Coronary artery (tissue), 2 donors: Measurements from ENCODE around the gene GAST.
A peak's percentile ranks its signal among the peaks of the same experiment; 100 is the strongest.
"Not testable (repeated sequence)": the region's sequence is repeated elsewhere in the genome, so short reads cannot be mapped to it uniquely, and the experiment has no call there.

Experiments
- DNase-seq: peaks from one replicate; pipeline ENCODE4 v3.0.0-alpha.2; 2017; ENCODE audit warnings: low spot score
- H3K27ac ChIP-seq, 2 donors: fragments of 200-600 bp; sonication (generic); one replicate each; pipeline ENCODE4 v1.5.1; 2016 to 2019
- H3K4me3 ChIP-seq: fragments of 200-600 bp; sonication (generic); 2 replicates; pipeline ENCODE4 v1.5.1; 2016; ENCODE audit warnings: mild to moderate bottlenecking, moderate library complexity
- TF ChIP-seq, protein P1 (sequence below): fragments of 200-600 bp; sonication (generic); IDR thresholded peaks from one replicate; pipeline ENCODE4 v1.5.1; 2019; ENCODE audit warnings: antibody characterized with exemption

GAST gene

DNA sequence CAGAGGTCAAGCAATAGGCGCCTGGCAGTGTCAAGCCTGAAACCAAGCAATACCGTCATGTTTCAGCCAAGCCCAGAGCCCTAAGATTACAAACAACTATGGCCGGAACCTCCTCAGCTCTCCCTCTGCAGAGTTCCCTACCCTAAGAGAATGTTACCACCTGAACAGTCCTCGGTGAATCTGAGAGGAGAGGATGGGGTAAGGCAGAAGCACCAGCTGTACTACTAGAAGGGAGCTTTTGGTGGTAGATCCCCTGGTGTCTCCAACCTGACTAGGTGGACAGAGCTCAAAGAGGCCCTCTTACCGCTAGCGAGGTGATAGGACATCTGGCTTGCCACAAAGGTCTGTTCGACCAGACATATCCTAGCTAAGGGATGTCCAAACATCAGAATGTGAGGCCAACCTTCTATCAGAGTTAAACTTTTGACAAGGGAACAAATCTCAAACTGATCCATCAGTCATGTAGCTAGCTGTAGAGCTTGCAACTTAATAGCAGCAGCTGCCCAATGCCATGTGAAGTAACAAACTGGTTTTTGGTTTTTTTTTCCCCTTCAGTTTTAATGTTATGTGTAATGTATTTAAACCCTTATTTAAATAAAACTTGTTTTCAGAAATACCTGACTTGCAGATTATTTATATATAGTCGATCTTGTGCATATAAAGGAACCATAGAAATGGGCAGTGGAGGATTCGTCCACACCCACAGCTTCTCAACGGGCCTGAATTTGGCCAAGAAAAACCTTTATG, 20.9 kb upstream of the GAST start:
- peak overlapping the region in 1 of 2 donors; percentile 98 for H3K27ac ChIP-seq
- peak overlapping the region; percentile 92 for H3K4me3 ChIP-seq
- TF ChIP-seq, protein P1, sequence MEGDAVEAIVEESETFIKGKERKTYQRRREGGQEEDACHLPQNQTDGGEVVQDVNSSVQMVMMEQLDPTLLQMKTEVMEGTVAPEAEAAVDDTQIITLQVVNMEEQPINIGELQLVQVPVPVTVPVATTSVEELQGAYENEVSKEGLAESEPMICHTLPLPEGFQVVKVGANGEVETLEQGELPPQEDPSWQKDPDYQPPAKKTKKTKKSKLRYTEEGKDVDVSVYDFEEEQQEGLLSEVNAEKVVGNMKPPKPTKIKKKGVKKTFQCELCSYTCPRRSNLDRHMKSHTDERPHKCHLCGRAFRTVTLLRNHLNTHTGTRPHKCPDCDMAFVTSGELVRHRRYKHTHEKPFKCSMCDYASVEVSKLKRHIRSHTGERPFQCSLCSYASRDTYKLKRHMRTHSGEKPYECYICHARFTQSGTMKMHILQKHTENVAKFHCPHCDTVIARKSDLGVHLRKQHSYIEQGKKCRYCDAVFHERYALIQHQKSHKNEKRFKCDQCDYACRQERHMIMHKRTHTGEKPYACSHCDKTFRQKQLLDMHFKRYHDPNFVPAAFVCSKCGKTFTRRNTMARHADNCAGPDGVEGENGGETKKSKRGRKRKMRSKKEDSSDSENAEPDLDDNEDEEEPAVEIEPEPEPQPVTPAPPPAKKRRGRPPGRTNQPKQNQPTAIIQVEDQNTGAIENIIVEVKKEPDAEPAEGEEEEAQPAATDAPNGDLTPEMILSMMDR, result no peak
- DNase-seq, result no peak

DNA sequence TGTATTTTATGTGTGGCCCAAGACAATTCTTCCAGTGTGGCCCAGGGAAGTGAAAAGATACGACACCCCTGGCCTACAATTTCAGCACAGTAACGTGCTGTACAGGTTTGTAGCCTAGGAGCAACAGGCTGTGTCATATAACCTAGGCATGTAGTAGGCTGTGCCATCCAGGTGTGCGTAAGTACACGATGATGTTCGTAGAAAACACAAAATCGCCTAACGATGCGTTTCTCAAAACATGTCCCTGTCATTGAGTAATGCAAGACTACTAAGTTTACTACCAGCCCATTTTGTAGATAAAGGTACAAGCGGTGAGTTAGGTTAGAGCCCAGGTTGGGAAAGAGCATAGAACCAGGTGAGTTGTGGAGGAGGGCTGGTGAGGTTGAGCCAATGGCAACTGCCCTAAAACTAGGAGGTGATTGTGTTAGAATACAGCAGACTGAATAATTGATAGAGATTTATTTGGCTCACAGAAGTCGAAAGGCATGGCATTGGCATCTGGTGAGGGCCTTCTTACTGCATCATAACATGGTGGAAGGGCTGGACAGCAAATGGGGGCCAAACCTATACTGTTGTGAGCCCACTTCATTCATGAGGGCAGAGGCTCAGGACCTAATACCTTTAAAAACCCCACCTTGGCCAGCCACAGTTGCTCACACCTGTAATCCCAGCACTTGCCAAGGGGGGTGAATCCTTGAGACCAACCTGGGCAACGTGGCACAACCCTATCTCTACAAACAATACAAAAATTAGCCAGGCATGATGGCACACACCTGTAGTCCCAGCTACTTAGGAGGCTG, 19.2 kb upstream of the GAST start:
- H3K27ac ChIP-seq, result no peak overlapping the region
- no peak overlapping the region for H3K4me3 ChIP-seq
- DNase-seq, result no peak
- TF ChIP-seq, protein P1, result no peak

DNA sequence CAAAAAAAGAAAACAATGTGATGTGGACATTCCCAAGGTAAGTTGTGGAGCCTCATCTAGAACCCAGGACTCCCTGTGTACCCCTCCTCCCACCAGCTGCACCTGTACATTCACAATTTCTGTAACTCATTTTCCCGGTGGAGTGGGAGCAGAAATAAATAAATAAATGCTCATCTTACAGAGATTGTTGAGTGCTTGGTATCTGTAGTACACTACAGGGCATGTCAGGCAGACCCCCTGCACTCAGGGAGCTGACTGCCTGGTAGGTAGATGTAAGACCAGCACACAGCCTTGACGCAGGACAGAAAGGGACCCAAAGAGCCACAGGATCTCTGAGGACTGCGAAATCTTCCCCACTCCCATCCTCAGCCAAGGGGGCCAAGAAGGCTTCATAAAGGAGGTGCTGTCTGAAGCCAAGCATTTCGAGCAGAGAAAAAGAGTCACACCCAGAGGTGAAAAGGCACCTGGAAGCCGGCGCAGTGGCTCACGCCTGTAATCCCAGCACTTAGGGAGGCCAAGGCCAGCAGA, 16.9 kb upstream of the GAST start:
- Histone ChIP-seq H3K27ac (no peak overlapping the region), H3K4me3 (no peak overlapping the region)
- no peak for DNase-seq
- TF ChIP-seq, protein P1, result no peak

DNA sequence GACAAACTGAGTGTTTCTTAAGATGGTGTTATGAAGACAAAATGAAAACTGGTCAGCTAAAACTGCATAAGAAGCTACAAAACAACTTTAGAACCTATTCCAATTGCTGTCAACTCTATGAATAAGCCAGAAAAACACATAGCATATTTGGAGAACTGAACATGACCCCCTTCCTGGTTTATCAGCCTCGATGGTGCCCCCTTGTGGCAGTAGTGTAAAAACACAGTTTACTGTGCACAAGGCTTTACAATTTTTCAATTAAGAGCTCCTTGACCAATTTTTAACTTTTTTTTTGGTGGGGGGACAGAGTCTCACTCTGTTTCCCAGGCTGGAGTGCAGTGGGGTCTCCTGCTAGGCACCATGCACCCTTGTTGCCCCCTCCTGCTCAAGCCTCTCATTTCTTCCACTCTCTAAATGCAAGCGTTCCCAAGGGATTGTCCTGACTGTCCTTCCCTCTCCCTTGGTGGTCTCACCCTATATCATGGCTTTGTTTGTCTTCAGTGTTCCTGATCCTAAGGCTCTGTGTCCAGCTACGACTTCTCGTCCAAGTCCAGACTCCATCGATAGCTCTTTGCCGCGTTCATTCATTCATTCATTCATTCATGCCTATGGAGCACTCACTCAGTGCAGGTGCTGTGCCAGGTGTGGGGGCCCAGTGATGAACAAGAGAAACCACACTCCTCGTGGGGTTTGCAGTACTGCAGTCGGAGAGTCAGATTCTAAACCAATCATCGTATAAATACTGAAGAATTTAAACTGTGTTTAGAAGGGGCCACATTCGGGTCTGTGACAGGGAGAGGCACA, 16.0 kb upstream of the GAST start:
- Histone ChIP-seq H3K4me3 (no peak overlapping the region), H3K27ac (peak overlapping the region in 1 of 2 donors; percentile 17)
- DNase-seq, result no peak
- TF ChIP-seq, protein P1, result peak; percentile 72

DNA sequence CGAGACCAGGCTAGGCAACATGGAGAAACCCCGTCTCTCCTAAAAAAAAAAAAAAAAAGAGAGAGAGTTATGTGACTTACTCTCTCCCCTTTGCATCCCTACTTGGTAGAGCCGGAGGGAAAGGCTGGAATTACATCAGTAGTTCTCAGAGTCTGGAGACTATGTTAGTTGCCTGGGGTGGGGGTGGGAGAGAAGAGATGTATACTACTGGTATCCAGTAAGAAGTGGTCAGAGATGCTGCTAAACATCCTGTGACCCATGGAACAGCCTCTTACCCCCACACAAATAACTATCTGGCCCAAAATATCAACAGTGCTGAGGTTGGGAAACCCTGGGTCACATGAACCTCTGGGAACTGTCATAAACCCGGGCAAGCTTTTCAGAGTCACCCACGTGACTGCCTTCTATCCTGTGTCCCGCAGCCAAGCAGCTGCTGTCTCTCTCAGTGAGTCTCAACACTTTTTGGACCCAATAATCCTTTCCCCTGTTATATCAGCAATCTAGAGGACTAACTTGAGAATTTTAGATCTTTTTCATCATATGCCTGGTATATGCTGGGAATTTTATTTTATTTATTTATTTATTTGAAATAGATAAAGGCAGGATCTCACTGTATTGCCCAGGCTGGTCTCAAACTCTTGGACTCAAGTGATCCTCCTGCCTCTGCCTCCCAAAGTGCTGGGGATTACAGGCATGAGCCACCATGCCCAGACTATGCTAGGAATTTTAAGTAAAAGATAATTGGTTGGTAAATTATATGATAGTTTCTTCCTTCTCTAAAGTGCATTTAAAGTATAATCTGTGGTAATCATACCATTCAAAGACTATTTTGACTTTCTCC, 14.8 kb upstream of the GAST start:
- TF ChIP-seq, protein P1, result no peak
- H3K4me3 ChIP-seq, result no peak overlapping the region
- no peak for DNase-seq
- H3K27ac ChIP-seq, result no peak overlapping the region

DNA sequence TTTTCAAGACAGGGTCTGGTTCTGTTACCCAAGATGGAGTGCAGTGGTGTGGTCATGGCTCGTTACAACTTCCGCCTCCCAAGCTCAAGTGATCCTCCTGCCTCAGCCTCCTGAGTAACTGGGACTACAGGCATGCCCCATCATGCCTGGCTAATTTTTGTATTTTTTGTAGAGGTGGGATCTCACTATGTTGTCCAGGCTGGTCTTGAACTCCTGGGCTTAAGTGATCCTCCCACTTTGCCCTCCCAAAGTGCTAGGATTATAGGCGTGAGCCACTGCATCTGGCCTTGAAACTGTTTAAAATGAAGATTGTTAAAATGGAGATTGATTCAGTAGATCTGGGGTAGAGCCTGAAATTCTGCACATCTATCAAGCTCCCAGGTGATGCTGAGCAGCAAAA, 11.3 kb upstream of the GAST start:
- not testable (repeated sequence) for DNase-seq, H3K27ac ChIP-seq, H3K4me3 ChIP-seq
